Fibroblast of lung (primary cell): Measurements from ENCODE around the gene TENM4. TPM values are rescaled to one million over a fixed set of nuclear protein-coding genes. Genes with fewer than 3 reads are reported as not detected.

ENCODE experiments used
- DNase-seq, 2 donors: peaks; one replicate each; pipeline versions ENCODE4 v3.0.0 to v3.0.0-alpha.2; 2010; ENCODE audit warnings: low read depth in 2 of 2
- H2AFZ ChIP-seq: 2 replicates; pipeline ENCODE4 v1.5.1; 2012; ENCODE audit warnings: low read length, control low read depth, inconsistent platforms
- H3K27ac ChIP-seq: 2 replicates; pipeline ENCODE4 v1.5.1; 2011; ENCODE audit warnings: low read length, control low read depth; ENCODE audit not compliant: insufficient read depth
- H3K27me3 ChIP-seq: 2 replicates; pipeline ENCODE4 v1.5.1; 2011; ENCODE audit warnings: mild to moderate bottlenecking, low read length; ENCODE audit not compliant: control insufficient read depth, insufficient read depth
- H3K36me3 ChIP-seq: 2 replicates; pipeline ENCODE4 v1.5.1; 2011; ENCODE audit warnings: low read length; ENCODE audit not compliant: control insufficient read depth, insufficient read depth
- H3K4me1 ChIP-seq: 2 replicates; pipeline ENCODE4 v1.5.1; 2011; ENCODE audit warnings: low read length; ENCODE audit not compliant: control insufficient read depth, insufficient read depth; ENCODE audit errors: extremely low read depth
- H3K4me2 ChIP-seq: 2 replicates; pipeline ENCODE4 v1.5.1; 2011; ENCODE audit warnings: low read length, control low read depth; ENCODE audit not compliant: insufficient read depth; ENCODE audit errors: extremely low read depth
- H3K4me3 ChIP-seq, 4 experiments: fragments of 200-600 bp in 1 of 4; sonication (generic) in 1 of 4; replicated peaks in 1 of 4; 2 replicates each; pipeline ENCODE4 v1.5.1; 2011 to 2016; ENCODE audit warnings: low read length in 4 of 4, low read depth in 3 of 4, mild to moderate bottlenecking in 3 of 4, control low read depth in 2 of 4, inconsistent platforms in 1 of 4, mixed read lengths in 1 of 4; ENCODE audit not compliant: insufficient read depth in 1 of 4; ENCODE audit errors: control extremely low read depth in 1 of 4
- H3K79me2 ChIP-seq: 2 replicates; pipeline ENCODE4 v1.5.1; 2012; ENCODE audit warnings: mild to moderate bottlenecking, low read length, inconsistent platforms; ENCODE audit not compliant: control insufficient read depth, insufficient read depth
- H3K9ac ChIP-seq: 2 replicates; pipeline ENCODE4 v1.5.1; 2011; ENCODE audit warnings: mild to moderate bottlenecking, low read length, control low read depth; ENCODE audit not compliant: insufficient read depth
- H3K9me3 ChIP-seq: 2 replicates; pipeline ENCODE4 v1.5.1; 2012; ENCODE audit warnings: low read depth, low read length; ENCODE audit not compliant: control insufficient read depth, insufficient read depth
- H4K20me1 ChIP-seq: 2 replicates; pipeline ENCODE4 v1.5.1; 2011; ENCODE audit warnings: low read length; ENCODE audit not compliant: control insufficient read depth, insufficient read depth; ENCODE audit errors: extremely low read depth
- CTCF ChIP-seq, 2 donors: IDR thresholded peaks in 1 of 2; conservative IDR thresholded peaks in 1 of 2; 1 replicate in 1 of 2; 2 replicates in 1 of 2; pipeline ENCODE4 v1.5.1; 2011 to 2012; ENCODE audit warnings: low read length in 2 of 2, control low read depth in 1 of 2, inconsistent platforms in 1 of 2, low read depth in 1 of 2, mild to moderate bottlenecking in 1 of 2
- EZH2 ChIP-seq: IDR thresholded peaks from 2 replicates; pipeline ENCODE4 v1.5.1; 2012; ENCODE audit warnings: low read length, control low read depth, mild to moderate bottlenecking; ENCODE audit errors: missing control alignments
- polyA plus RNA-seq, 2 donors: library from polyadenylated mRNA; depleted of rRNA in 1 of 2; stranded (reverse) in 1 of 2; unstranded in 1 of 2; fragments of >200 nt; gene quantifications; 2 replicates each; pipeline ENCODE4 v1.2.1, GENCODE V29; 2011 to 2012; ENCODE audit warnings: missing spikeins in 1 of 2
- total RNA-seq: library from RNA; depleted of rRNA; stranded (reverse); fragments of >200 nt; gene quantifications from 2 replicates; pipeline ENCODE4 v1.2.1, GENCODE V29; 2014

Gene TENM4
- total and polyA plus RNA-seq, 2 donors (not counting 1 experiment from before 2014, with no cell fraction given): 4.6 to 48.4 TPM

- no peak for TF ChIP-seq EZH2
- no peak for TF ChIP-seq CTCF (conservative IDR thresholded peaks at IDR 0.05 in 1 of 2, IDR thresholded peaks at IDR 0.05 in 1 of 2; ENCODE audit: low read depth in 1 of 2, low read length in 2 of 2)
- H3K27me3 ChIP-seq: no peaks in the 10 kb centered on the region
- H3K9ac ChIP-seq: no peak overlapping the region
- H4K20me1 ChIP-seq: no peaks in the 10 kb centered on the region
- no peaks in the 10 kb centered on the region for H3K36me3 ChIP-seq
- H3K4me1 ChIP-seq: no peaks in the 10 kb centered on the region
- no peak overlapping the region for H3K27ac ChIP-seq
- no peaks in the 10 kb centered on the region for H3K9me3 ChIP-seq
- H2AFZ ChIP-seq: no peak overlapping the region
- H3K4me2 ChIP-seq: no peak overlapping the region
- no peaks in the 10 kb centered on the region for H3K79me2 ChIP-seq
- no peak overlapping the region for H3K4me3 ChIP-seq
- DNase-seq: peak in 1 of 2 donors; percentile 8
Observed at GRCh38 chr11:78651136-78651775, 789.6 kb downstream of the TENM4 start.

GRCh38 chr11:78649361-78650215 lies 791.2 kb downstream of the TENM4 start:
- TF ChIP-seq CTCF (conservative IDR thresholded peaks at IDR 0.05 in 1 of 2, IDR thresholded peaks at IDR 0.05 in 1 of 2; ENCODE audit: low read depth in 1 of 2, low read length in 2 of 2): no peak
- TF ChIP-seq EZH2: no peak
- H4K20me1 ChIP-seq: no peaks in the 10 kb centered on the region
- DNase-seq: no peak

GRCh38 chr11:78647986-78648875 lies 792.6 kb downstream of the TENM4 start:
- no peaks in the 10 kb centered on the region for H3K36me3 ChIP-seq
- H3K27me3 ChIP-seq: no peaks in the 10 kb centered on the region
- H2AFZ ChIP-seq: no peak overlapping the region
- H3K79me2 ChIP-seq: no peaks in the 10 kb centered on the region
- H3K4me3 ChIP-seq: no peak overlapping the region
- no peak overlapping the region for H3K9ac ChIP-seq
- no peak overlapping the region for H3K4me2 ChIP-seq
- H4K20me1 ChIP-seq: no peaks in the 10 kb centered on the region
- DNase-seq: no peak
- no peak overlapping the region for H3K27ac ChIP-seq
- H3K4me1 ChIP-seq: peaks cover 7% of the 10 kb centered on the region
- TF ChIP-seq CTCF (conservative IDR thresholded peaks at IDR 0.05 in 1 of 2, IDR thresholded peaks at IDR 0.05 in 1 of 2; ENCODE audit: low read depth in 1 of 2, low read length in 2 of 2) (no peak), EZH2 (no peak)
- H3K9me3 ChIP-seq: no peaks in the 10 kb centered on the region

More at GRCh38 chr11:78649361-78650215, 791.2 kb downstream of the TENM4 start:
- no peaks in the 10 kb centered on the region for H3K27me3 ChIP-seq
- peaks cover 7% of the 10 kb centered on the region for H3K4me1 ChIP-seq
- H3K36me3 ChIP-seq: no peaks in the 10 kb centered on the region
- H3K9me3 ChIP-seq: no peaks in the 10 kb centered on the region
- H2AFZ ChIP-seq: no peak overlapping the region
- H3K79me2 ChIP-seq: no peaks in the 10 kb centered on the region
- no peak overlapping the region for H3K27ac ChIP-seq
- H3K9ac ChIP-seq: no peak overlapping the region
- no peak overlapping the region for H3K4me3 ChIP-seq
- no peak overlapping the region for H3K4me2 ChIP-seq
